Duodenal mucosa (tissue), 2 donors: ENCODE measurements around the gene ARMH1.
"Not testable (repeated sequence)": the region's sequence is repeated elsewhere in the genome, so short reads cannot be mapped to it uniquely, and the experiment has no call there.

Experiments
- H3K27ac ChIP-seq: one replicate; pipeline ENCODE4 v1.7.0; 2013; ENCODE audit warnings: low read depth, low read length
- H3K27me3 ChIP-seq, 2 donors: one replicate each; pipeline ENCODE4 v1.7.0; 2013; ENCODE audit warnings: low read length in 2 of 2, control low read depth in 1 of 2; ENCODE audit not compliant: insufficient read depth in 2 of 2, control insufficient read depth in 1 of 2
- H3K36me3 ChIP-seq, 2 donors: one replicate each; pipeline ENCODE4 v1.7.0; 2013; ENCODE audit warnings: low read length in 2 of 2, control low read depth in 1 of 2; ENCODE audit not compliant: insufficient read depth in 2 of 2, control insufficient read depth in 1 of 2
- H3K4me1 ChIP-seq, 2 donors: one replicate each; pipeline ENCODE4 v1.7.0; 2013; ENCODE audit warnings: low read length in 2 of 2, control low read depth in 1 of 2; ENCODE audit not compliant: insufficient read depth in 2 of 2, control insufficient read depth in 1 of 2
- H3K4me3 ChIP-seq, 2 donors: one replicate each; pipeline ENCODE4 v1.7.0; 2013; ENCODE audit warnings: low read length in 2 of 2, low read depth in 1 of 2
- H3K9ac ChIP-seq, 2 donors: one replicate each; pipeline ENCODE4 v1.7.0; 2013; ENCODE audit warnings: low read length in 2 of 2, low read depth in 1 of 2
- H3K9me3 ChIP-seq, 2 donors: one replicate each; pipeline ENCODE4 v1.7.0; 2013; ENCODE audit warnings: low read length in 2 of 2, control low read depth in 1 of 2; ENCODE audit not compliant: control insufficient read depth in 1 of 2

The ARMH1 gene

GRCh38 chr1:44735992-44736391 lies 61.5 kb downstream of the ARMH1 start:
- H3K4me1 ChIP-seq: peaks cover 15 to 18% of the 10 kb centered on the region in 2 donors
- no peak overlapping the region for H3K9ac ChIP-seq
- no peaks in the 10 kb centered on the region for H3K36me3 ChIP-seq
- no peak overlapping the region for H3K4me3 ChIP-seq
- no peak overlapping the region for H3K27ac ChIP-seq
- H3K9me3 ChIP-seq: no peaks in the 10 kb centered on the region
- H3K27me3 ChIP-seq: no peaks in the 10 kb centered on the region

DNA sequence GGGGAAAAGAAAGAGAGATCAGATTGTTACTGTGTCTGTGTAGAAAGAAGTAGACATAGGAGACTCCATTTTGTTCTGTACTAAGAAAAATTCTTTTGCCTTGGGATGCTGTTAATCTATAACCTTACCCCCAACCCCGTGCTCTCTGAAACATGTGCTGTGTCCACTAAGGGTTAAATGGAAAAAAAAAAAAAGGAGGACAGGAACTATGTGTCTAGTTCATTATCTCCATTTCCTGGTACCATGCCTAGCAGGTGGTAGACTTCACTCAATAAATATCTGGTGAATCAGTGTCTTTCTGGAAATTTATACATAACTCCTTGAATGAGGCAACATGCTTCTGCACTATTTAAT lies 64.4 kb downstream of the ARMH1 start:
- H3K9me3 ChIP-seq, H3K36me3 ChIP-seq, H3K27ac ChIP-seq, H3K27me3 ChIP-seq: not testable (repeated sequence)
- Histone ChIP-seq H3K4me1 (peaks cover 10 to 14% of the 10 kb centered on the region in 2 donors), H3K4me3 (peak overlapping the region; percentile 80 to 87), H3K9ac (peak overlapping the region; percentile 79 to 90)

DNA sequence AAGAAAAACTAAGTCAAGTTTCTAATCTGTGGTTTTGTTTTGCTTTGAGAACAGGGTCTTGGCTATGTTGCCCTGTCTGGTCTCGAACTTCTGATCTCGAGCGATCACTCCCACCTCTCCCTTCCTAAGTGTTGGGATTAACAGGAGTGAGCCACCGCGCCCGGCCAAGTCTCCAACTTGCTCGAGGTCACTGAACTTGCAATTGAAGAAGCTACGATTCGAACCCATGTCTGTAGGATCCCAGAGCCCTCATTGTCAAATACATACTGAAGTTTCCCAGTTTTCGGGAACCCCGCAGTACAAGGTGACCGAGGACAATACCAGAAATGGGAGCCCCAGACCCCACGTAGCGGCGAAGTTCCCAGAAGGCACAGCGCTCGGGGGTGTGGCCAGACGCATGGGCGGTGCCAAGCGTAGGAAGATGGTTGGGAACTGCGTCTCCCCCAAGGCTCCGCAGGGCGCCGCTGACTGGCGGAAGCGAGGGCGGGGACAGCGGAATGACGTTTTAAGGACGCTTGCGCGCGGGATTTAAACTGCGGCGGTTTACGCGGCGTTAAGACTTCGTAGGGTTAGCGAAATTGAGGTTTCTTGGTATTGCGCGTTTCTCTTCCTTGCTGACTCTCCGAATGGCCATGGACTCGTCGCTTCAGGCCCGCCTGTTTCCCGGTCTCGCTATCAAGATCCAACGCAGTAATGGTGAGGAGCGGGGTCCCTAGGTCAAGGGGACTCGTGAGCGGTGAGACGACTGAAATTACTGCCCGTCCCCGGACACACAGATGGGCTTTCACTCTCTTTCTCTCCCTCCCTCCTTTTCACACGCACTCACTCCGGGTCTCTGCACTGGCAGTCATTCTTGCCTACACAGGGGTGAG lies 65.0 kb downstream of the ARMH1 start, which contains the start of gene KIF2C:
Gene KIF2C (plus strand): TSS at position 531 of the 872 bp plus-strand sequence. CDS start 96 bp downstream, at position 627.
- H3K36me3 ChIP-seq: peaks cover 0 to 4% of the 10 kb centered on the region in 2 donors
- H3K9me3 ChIP-seq: no peaks in the 10 kb centered on the region
- peak within 1 kb of the TSS; percentile 67 for H3K27ac ChIP-seq
- H3K27me3 ChIP-seq: no peaks in the 10 kb centered on the region
- peak within 1 kb of the TSS; percentile 79 to 90 for H3K9ac ChIP-seq
- peak within 1 kb of the TSS; percentile 80 to 87 for H3K4me3 ChIP-seq
- peaks cover 10 to 14% of the 10 kb centered on the region in 2 donors for H3K4me1 ChIP-seq

DNA sequence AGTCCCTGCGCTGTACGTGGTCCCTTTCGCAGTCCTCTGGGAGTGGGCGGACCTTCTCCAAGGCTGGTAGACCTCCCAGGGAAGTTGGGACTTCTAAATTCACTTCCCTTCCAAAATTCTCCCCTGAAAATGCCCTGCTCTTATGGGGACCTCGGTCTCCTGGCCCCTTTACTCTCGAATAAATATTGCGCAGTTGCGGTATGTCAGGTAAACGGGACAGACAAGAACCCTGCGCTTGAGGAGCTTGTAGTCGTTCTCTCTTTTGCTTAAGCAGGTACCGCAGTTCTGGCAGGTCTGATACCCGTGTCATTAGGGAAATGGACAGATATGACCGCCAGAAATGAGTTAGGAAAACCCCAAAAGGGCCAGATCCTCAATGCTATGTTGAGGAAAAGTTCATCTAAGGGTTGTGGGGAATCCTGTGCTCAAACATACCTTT lies 65.7 kb downstream of the ARMH1 start:
- H3K27ac ChIP-seq: no peak overlapping the region
- peaks cover 0 to 4% of the 10 kb centered on the region in 2 donors for H3K36me3 ChIP-seq
- peak overlapping the region; percentile 80 to 87 for H3K4me3 ChIP-seq
- no peaks in the 10 kb centered on the region for H3K9me3 ChIP-seq
- no peaks in the 10 kb centered on the region for H3K27me3 ChIP-seq
- H3K9ac ChIP-seq: peak overlapping the region; percentile 60 to 61
- H3K4me1 ChIP-seq: peaks cover 10 to 14% of the 10 kb centered on the region in 2 donors

DNA sequence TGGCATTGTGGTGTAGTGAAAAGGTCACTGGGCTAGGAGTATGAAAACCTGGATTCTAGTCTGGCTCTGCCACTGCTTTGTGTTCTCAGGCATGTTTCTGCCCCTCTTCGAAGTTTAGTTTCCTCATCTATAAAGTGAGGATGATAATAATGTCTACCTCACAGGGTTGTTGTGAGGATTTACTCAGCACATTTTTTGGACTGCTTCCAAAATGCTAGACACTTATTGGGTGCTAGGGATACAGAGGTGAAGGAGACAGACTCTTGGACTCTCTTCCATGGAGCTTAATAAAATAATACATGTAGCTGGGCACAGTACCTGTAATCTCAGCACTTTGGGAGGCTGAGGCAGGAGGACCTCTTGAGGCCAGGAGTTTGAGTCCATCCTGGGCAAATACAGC lies 68.7 kb downstream of the ARMH1 start:
- Histone ChIP-seq H3K4me3 (no peak overlapping the region), H3K9me3 (no peaks in the 10 kb centered on the region)

DNA sequence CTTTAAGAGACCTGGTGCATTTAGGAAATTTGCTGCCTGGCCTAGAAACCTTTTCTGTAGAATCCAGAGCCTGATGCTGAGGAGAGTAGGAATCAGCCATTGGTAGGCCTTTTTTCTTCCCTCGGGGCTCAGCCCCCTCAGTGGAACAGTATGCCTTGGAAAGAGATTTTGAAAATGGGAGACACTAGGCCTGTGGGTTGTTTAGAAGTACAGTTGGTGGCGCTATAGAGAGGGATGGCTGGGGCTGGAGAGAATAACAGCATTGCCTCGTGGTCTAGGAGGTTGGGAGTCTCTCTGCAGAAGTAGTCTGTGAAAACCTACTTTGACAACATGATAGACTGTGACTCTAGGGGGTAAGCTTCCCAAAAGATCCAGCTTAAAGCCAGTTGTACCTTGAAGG lies 73.4 kb downstream of the ARMH1 start:
- Histone ChIP-seq H3K36me3 (peaks cover 4 to 14% of the 10 kb centered on the region in 2 donors), H3K9me3 (no peaks in the 10 kb centered on the region), H3K27me3 (no peaks in the 10 kb centered on the region), H3K4me3 (no peak overlapping the region), H3K27ac (no peak overlapping the region), H3K9ac (no peak overlapping the region), H3K4me1 (no peaks in the 10 kb centered on the region)

More for the DNA sequence above, 68.7 kb downstream of the ARMH1 start:
- no peak overlapping the region for H3K9ac ChIP-seq
- no peaks in the 10 kb centered on the region for H3K27me3 ChIP-seq
- H3K4me1 ChIP-seq: peaks cover 10 to 14% of the 10 kb centered on the region in 2 donors
- peaks cover 4 to 8% of the 10 kb centered on the region in 2 donors for H3K36me3 ChIP-seq
- no peak overlapping the region for H3K27ac ChIP-seq

GRCh38 chr1:44757420-44757819 lies 82.9 kb downstream of the ARMH1 start:
- Histone ChIP-seq H3K27me3 (no peaks in the 10 kb centered on the region), H3K36me3 (peaks cover 3 to 68% of the 10 kb centered on the region in 2 donors), H3K27ac (no peak overlapping the region), H3K4me1 (peaks cover 0 to 7% of the 10 kb centered on the region in 2 donors), H3K9ac (no peak overlapping the region), H3K9me3 (no peaks in the 10 kb centered on the region), H3K4me3 (no peak overlapping the region)

DNA sequence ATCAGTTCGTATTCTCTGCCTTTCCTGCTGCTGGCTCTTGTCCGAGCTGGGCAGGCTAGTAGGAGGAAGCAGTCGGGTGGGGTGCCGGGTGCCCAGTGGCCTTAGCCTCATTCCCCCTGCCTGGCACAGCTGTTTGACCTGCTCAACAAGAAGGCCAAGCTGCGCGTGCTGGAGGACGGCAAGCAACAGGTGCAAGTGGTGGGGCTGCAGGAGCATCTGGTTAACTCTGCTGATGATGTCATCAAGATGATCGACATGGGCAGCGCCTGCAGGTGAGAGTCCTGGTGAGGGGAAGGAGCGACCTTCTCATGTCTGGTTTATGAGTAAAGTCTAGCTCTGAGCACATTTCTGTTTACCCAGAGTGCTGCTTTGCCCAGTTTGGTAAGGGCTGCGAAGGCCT lies 84.6 kb downstream of the ARMH1 start:
- Histone ChIP-seq H3K9ac (no peak overlapping the region), H3K4me3 (no peak overlapping the region), H3K9me3 (no peaks in the 10 kb centered on the region), H3K27ac (no peak overlapping the region), H3K27me3 (no peaks in the 10 kb centered on the region), H3K36me3 (peaks cover 3 to 72% of the 10 kb centered on the region in 2 donors), H3K4me1 (peaks cover 0 to 7% of the 10 kb centered on the region in 2 donors)

GRCh38 chr1:44760876-44761275 lies 86.4 kb downstream of the ARMH1 start:
- Histone ChIP-seq H3K4me1 (peaks cover 0 to 7% of the 10 kb centered on the region in 2 donors), H3K4me3 (no peak overlapping the region), H3K27me3 (no peaks in the 10 kb centered on the region), H3K9ac (no peak overlapping the region), H3K36me3 (peaks cover 3 to 62% of the 10 kb centered on the region in 2 donors), H3K27ac (no peak overlapping the region), H3K9me3 (no peaks in the 10 kb centered on the region)

GRCh38 chr1:44766421-44766820 lies 91.9 kb downstream of the ARMH1 start:
- H3K4me3 ChIP-seq, H3K27ac ChIP-seq, H3K9ac ChIP-seq, H3K27me3 ChIP-seq, H3K4me1 ChIP-seq, H3K9me3 ChIP-seq: not testable (repeated sequence)
- H3K36me3 ChIP-seq: peaks cover 0 to 28% of the 10 kb centered on the region in 2 donors
